ENCODE measurements around the gene GSTA2. TPM values are rescaled to one million over a fixed set of nuclear protein-coding genes. Genes with fewer than 3 reads are reported as not detected.
"Not testable (repeated sequence)": the region's sequence is repeated elsewhere in the genome, so short reads cannot be mapped to it uniquely, and the experiment has no call there.

The GSTA2 gene
- total and polyA plus RNA-seq, 10 of the 15 experiments (the other 5 are each of a cell fraction or from before 2014, with no cell fraction given) = not detected

GRCh38 chr6:52704781-52705502 is 58.3 kb downstream of the GSTA2 start:
- H3K36me3 ChIP-seq (ENCODE audit: control insufficient read depth in 2 of 2, insufficient read depth in 2 of 2, low read length in 1 of 2); H3K4me1 ChIP-seq (ENCODE audit: control insufficient read depth, insufficient read depth, low read length); H3K4me2 ChIP-seq (ENCODE audit: control insufficient read depth, insufficient read depth); in situ Hi-C loops (cut with MboI); H3K27ac ChIP-seq (ENCODE audit: control insufficient read depth, insufficient read depth); H4K20me1 ChIP-seq (ENCODE audit: control insufficient read depth, insufficient read depth); H2AFZ ChIP-seq (ENCODE audit: control insufficient read depth, low read depth, low read length); H3K27me3 ChIP-seq (replicated peaks in 1 of 2; ENCODE audit: control insufficient read depth in 2 of 2, insufficient read depth in 2 of 2, low read length in 1 of 2); H3K79me2 ChIP-seq (ENCODE audit: control insufficient read depth, insufficient read depth, low read length); H3K4me3 ChIP-seq; POLR2A ChIA-PET; H3K9ac ChIP-seq (ENCODE audit: control insufficient read depth, insufficient read depth, low read length); DNase-seq (ENCODE audit: low read depth, low spot score); BruUV-seq (replicated peaks); ATAC-seq; FAIRE-seq; RAD21 ChIA-PET (ENCODE audit: unreplicated experiment); intact Hi-C loops (cut with micrococcal nuclease; ENCODE audit: unreplicated experiment); H3K9me3 ChIP-seq (replicated peaks; ENCODE audit: control insufficient read depth, insufficient read depth, low read length): not testable (repeated sequence)
- ChIA-PET CTCF (interaction anchor here (0.6 kb wide), 1 partner anchor 125 kb away, joined by 3 read pairs; no protein-coding TSS in a partner anchor), SMC1A (ENCODE audit: uncharacterized antibody, unreplicated experiment) (interaction anchor here (2.0 kb wide), 1 partner anchor 13 kb away, joined by 6 read pairs; no protein-coding TSS in a partner anchor)
- WGBS (ENCODE audit: insufficient coverage, insufficient replicate concordance, low lambda C conversion rate, missing lambda C conversion rate) = 47% methylated on average over 6 of the region's 6 CpGs

DNA sequence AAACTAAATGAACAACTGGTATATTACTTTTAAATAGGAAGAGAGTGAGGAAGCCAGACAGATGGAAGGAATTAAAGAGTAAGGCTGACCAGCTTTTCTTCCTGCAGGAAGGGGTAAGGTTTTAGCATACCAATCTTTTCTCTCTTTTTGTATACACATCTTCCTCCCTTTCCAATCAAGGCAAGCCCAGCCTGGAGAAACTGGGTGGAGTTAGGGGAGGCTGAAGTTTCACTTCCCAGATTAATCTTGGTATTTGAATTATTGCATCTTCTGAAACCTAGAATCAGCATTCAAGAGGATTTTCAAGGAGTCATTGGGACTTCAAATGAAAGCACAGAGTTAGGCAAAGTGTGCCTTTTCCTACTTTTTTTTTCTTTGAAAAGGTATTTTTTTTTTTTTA is 59.2 kb downstream of the GSTA2 start:
- DNase-seq (ENCODE audit: low read depth, low spot score) = no peak
- CTCF ChIA-PET = no interaction called here
- RAD21 ChIA-PET (ENCODE audit: unreplicated experiment) = no interaction called here
- ATAC-seq = no peak
- in situ Hi-C loops (cut with MboI) (no loop called here), intact Hi-C loops (cut with micrococcal nuclease; ENCODE audit: unreplicated experiment) (no loop called here)
- Histone ChIP-seq H2AFZ (ENCODE audit: control insufficient read depth, low read depth, low read length) (no peak overlapping the region), H3K9me3 (replicated peaks; ENCODE audit: control insufficient read depth, insufficient read depth, low read length) (no peaks in the 10 kb centered on the region), H4K20me1 (ENCODE audit: control insufficient read depth, insufficient read depth) (no peaks in the 10 kb centered on the region), H3K36me3 (ENCODE audit: control insufficient read depth in 2 of 2, insufficient read depth in 2 of 2, low read length in 1 of 2) (no peaks in the 10 kb centered on the region), H3K9ac (ENCODE audit: control insufficient read depth, insufficient read depth, low read length) (no peak overlapping the region), H3K4me1 (ENCODE audit: control insufficient read depth, insufficient read depth, low read length) (no peaks in the 10 kb centered on the region), H3K79me2 (ENCODE audit: control insufficient read depth, insufficient read depth, low read length) (no peaks in the 10 kb centered on the region), H3K27me3 (replicated peaks in 1 of 2; ENCODE audit: control insufficient read depth in 2 of 2, insufficient read depth in 2 of 2, low read length in 1 of 2) (no peaks in the 10 kb centered on the region), H3K4me3 (no peak overlapping the region), H3K27ac (ENCODE audit: control insufficient read depth, insufficient read depth) (no peak overlapping the region), H3K4me2 (ENCODE audit: control insufficient read depth, insufficient read depth) (no peak overlapping the region)
- no peak for FAIRE-seq
- POLR2A ChIA-PET = no interaction called here
- SMC1A ChIA-PET (ENCODE audit: uncharacterized antibody, unreplicated experiment) = no interaction called here
- BruUV-seq (replicated peaks) = no TSS peak
- TF ChIP-seq MTA3 (IDR thresholded peaks at IDR 0.05; ENCODE audit: borderline replicate concordance, low read length) (no peak), NKRF (conservative IDR thresholded peaks at IDR 0.05) (no peak), POLR2AphosphoS5 (IDR thresholded peaks at IDR 0.05; ENCODE audit: low read length) (no peak), SREBF1 (IDR thresholded peaks at IDR 0.05; ENCODE audit: low read length) (no peak), SUZ12 (IDR thresholded peaks at IDR 0.05; ENCODE audit: unreplicated experiment) (no peak), ESRRA (IDR thresholded peaks at IDR 0.05; ENCODE audit: low read length) (no peak), SMAD5 (IDR thresholded peaks at IDR 0.05; ENCODE audit: low read depth) (no peak), ASH2L (IDR thresholded peaks at IDR 0.05; ENCODE audit: borderline replicate concordance, low read depth) (no peak), ZNF217 (IDR thresholded peaks at IDR 0.05) (no peak), MLLT1 (IDR thresholded peaks at IDR 0.05) (no peak), ZNF207 (IDR thresholded peaks at IDR 0.05; ENCODE audit: borderline replicate concordance) (no peak), MXI1 (IDR thresholded peaks at IDR 0.05; ENCODE audit: low read depth, low read length) (no peak), IRF4 (IDR thresholded peaks at IDR 0.05; ENCODE audit: low read depth, low read length) (no peak)
